SU-DHL-6 (cell line): ENCODE data around the gene LSR.

Experiments
- EZH2phosphoT487 ChIP-seq: fragments of 200-600 bp; sonication (generic), shearing (Covaris generic); conservative IDR thresholded peaks from 2 replicates; pipeline ENCODE4 v1.6.1; 2018; ENCODE audit warnings: mild to moderate bottlenecking, antibody characterized with exemption, low read length, moderate library complexity, mixed read lengths
- TF ChIP-seq, protein P1 (sequence below): fragments of 200-600 bp; sonication (generic); IDR thresholded peaks from one replicate; pipeline ENCODE4 v1.5.1; 2017; ENCODE audit warnings: antibody characterized with exemption, mild to moderate bottlenecking, low read length, moderate library complexity; ENCODE audit not compliant: insufficient read depth, poor library complexity, severe bottlenecking

DNA sequence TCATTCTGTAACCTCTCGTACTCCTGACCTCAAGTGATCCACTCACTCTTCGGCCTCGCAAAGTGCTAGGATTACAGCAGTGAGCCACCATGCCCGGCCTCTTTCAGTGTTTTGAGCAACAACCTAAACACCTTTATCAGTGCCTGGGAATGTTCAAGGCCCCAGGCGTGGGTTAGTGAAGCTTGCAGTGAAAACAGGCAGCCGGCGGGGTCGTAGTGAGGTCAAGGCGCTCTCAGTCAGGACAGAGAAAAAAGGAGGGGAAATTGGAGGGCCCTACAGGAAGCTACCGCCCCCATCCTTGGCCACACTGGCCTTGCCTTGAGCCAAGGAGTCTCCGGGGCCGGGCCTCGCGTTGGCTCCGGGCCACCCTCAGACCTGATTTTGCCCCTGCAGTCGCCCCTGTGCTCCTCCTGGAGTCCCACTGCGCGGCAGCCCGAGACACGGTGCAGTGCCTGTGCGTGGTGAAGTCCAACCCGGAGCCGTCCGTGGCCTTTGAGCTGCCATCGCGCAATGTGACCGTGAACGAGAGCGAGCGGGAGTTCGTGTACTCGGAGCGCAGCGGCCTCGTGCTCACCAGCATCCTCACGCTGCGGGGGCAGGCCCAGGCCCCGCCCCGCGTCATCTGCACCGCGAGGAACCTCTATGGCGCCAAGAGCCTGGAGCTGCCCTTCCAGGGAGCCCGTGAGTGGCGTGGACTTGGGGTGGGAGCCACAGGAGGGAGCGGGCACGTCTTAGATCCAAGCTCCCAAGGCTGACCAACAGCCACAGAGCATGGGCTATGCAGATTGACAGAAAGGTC, 60.9 kb downstream of the LSR start:
- TF ChIP-seq, protein P1, sequence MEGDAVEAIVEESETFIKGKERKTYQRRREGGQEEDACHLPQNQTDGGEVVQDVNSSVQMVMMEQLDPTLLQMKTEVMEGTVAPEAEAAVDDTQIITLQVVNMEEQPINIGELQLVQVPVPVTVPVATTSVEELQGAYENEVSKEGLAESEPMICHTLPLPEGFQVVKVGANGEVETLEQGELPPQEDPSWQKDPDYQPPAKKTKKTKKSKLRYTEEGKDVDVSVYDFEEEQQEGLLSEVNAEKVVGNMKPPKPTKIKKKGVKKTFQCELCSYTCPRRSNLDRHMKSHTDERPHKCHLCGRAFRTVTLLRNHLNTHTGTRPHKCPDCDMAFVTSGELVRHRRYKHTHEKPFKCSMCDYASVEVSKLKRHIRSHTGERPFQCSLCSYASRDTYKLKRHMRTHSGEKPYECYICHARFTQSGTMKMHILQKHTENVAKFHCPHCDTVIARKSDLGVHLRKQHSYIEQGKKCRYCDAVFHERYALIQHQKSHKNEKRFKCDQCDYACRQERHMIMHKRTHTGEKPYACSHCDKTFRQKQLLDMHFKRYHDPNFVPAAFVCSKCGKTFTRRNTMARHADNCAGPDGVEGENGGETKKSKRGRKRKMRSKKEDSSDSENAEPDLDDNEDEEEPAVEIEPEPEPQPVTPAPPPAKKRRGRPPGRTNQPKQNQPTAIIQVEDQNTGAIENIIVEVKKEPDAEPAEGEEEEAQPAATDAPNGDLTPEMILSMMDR: no peak
- TF ChIP-seq EZH2phosphoT487: no peak
